Endometrium (tissue), 2 donors: ENCODE results near the gene CAB39.
"Not testable (repeated sequence)": the region's sequence is repeated elsewhere in the genome, so short reads cannot be mapped to it uniquely, and the experiment has no call there.

ENCODE experiments used
- FAIRE-seq: peaks from 2 replicates; lab custom pipeline; 2012; peaks lifted over from hg19 to GRCh38; lab: Jason Lieb, UNC
- donor health status: control.
- donor health status: control.

Gene CAB39

GRCh38 chr2:230684270-230685168 lies 28.1 kb upstream of the CAB39 start:
- FAIRE-seq = no peak

- no peak for FAIRE-seq
Measured at GRCh38 chr2:230685178-230685577, 27.5 kb upstream of the CAB39 start.

- FAIRE-seq = no peak
Measured at GRCh38 chr2:230687498-230687897, 25.1 kb upstream of the CAB39 start.

GRCh38 chr2:230688490-230688889 lies 24.2 kb upstream of the CAB39 start:
- FAIRE-seq = no peak

- no peak for FAIRE-seq
Measured at GRCh38 chr2:230690439-230690838, 22.2 kb upstream of the CAB39 start.

- no peak for FAIRE-seq
Measured at GRCh38 chr2:230691005-230691647, 21.5 kb upstream of the CAB39 start.

- FAIRE-seq = no peak
Measured at GRCh38 chr2:230692760-230693159, 19.9 kb upstream of the CAB39 start.

- FAIRE-seq = no peak
Measured at GRCh38 chr2:230693411-230693810, 19.2 kb upstream of the CAB39 start.

GRCh38 chr2:230694241-230694640 lies 18.4 kb upstream of the CAB39 start:
- FAIRE-seq = no peak

- FAIRE-seq = no peak
Measured at GRCh38 chr2:230695551-230695950, 17.1 kb upstream of the CAB39 start.

GRCh38 chr2:230696670-230697069 lies 16.0 kb upstream of the CAB39 start:
- no peak for FAIRE-seq

- no peak for FAIRE-seq
Measured at GRCh38 chr2:230697676-230698075, 15.0 kb upstream of the CAB39 start.

- FAIRE-seq = not testable (repeated sequence)
Measured at GRCh38 chr2:230698753-230699152, 13.9 kb upstream of the CAB39 start.

GRCh38 chr2:230700447-230700846 lies 12.2 kb upstream of the CAB39 start:
- FAIRE-seq = no peak

GRCh38 chr2:230701308-230701707 lies 11.3 kb upstream of the CAB39 start:
- FAIRE-seq = no peak

- FAIRE-seq = not testable (repeated sequence)
Measured at GRCh38 chr2:230702457-230702856, 10.2 kb upstream of the CAB39 start.

GRCh38 chr2:230703514-230703913 lies 9.1 kb upstream of the CAB39 start:
- FAIRE-seq = no peak

GRCh38 chr2:230706053-230706521 lies 6.6 kb upstream of the CAB39 start:
- no peak for FAIRE-seq

GRCh38 chr2:230706966-230707365 lies 5.7 kb upstream of the CAB39 start:
- FAIRE-seq = no peak

- no peak for FAIRE-seq
Measured at GRCh38 chr2:230708204-230708603, 4.4 kb upstream of the CAB39 start.

GRCh38 chr2:230711224-230711623 lies 1.4 kb upstream of the CAB39 start:
- no peak for FAIRE-seq

- FAIRE-seq = no peak
Measured at GRCh38 chr2:230713331-230714135, 891 bp downstream of the CAB39 start.

- FAIRE-seq = no peak
Measured at GRCh38 chr2:230714136-230714480, 1.5 kb downstream of the CAB39 start.
